ENCODE results near the gene VPS29. TPM values are rescaled to one million over a fixed set of nuclear protein-coding genes. Genes with fewer than 3 reads are reported as not detected.
"Not testable (repeated sequence)": the region's sequence is repeated elsewhere in the genome, so short reads cannot be mapped to it uniquely, and the experiment has no call there.

VPS29 gene
- total RNA-seq, 1 donor from 2014 or later = 102 TPM

- no peak for DNase-seq (ENCODE audit: extremely low read depth, low read depth, low spot score)
Measured at GRCh38 chr12:110528277-110528839, 26.4 kb upstream of the VPS29 start.

GRCh38 chr12:110520876-110521712, 19.2 kb upstream of the VPS29 start:
- DNase-seq (ENCODE audit: extremely low read depth, low read depth, low spot score) = not testable (repeated sequence)

DNA sequence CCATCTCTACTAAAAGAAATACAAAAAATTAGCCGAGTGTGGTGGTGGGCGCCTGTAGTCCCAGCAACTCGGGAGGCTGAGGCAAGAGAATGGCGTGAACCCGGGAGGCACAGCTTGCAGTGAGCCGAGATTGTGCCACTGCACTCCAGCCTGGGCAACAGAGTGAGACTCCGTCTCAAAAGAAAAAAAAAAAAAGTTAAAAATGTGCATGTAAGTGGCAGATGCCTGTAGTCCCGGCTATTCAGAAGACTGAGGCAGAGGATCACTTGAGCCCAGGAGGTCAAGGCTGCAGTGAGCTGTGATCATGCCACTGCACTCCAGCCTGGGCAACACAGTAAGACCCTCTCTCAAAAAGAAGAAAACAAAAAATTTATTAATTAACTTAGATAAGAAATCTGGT, 16.1 kb upstream of the VPS29 start:
- not testable (repeated sequence) for DNase-seq (ENCODE audit: extremely low read depth, low read depth, low spot score)

GRCh38 chr12:110516995-110517394, 15.1 kb upstream of the VPS29 start:
- no peak for DNase-seq (ENCODE audit: extremely low read depth, low read depth, low spot score)

GRCh38 chr12:110514363-110514762, 12.5 kb upstream of the VPS29 start:
- DNase-seq (ENCODE audit: extremely low read depth, low read depth, low spot score) = no peak

- no peak for DNase-seq (ENCODE audit: extremely low read depth, low read depth, low spot score)
Measured at GRCh38 chr12:110513842-110514241, 11.9 kb upstream of the VPS29 start.

DNA sequence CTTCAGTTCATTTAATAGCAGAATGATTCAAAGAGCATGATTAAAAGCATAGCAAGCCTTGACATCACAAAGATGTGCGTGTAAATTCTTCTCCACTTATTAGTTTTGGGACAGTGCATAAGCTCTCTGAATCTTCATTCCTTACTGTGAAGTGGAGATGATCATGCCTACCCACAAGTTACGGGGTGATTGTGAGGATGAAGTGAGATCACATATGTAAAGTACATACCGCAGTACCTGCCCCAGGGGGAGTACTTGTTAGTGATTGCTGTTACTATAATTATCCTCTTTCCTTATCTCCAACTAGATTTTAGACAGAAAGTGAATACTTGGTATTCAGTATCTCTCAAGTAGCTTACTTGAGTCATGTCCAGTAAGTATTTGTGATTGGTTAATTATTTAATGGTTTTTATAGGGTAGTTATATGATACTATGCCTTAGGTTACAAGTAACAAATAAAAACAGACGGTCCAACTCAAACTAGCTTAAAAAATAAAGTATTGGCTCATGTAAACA, 6.2 kb upstream of the VPS29 start:
- no peak for DNase-seq (ENCODE audit: extremely low read depth, low read depth, low spot score)

GRCh38 chr12:110505332-110505731, 3.4 kb upstream of the VPS29 start:
- no peak for DNase-seq (ENCODE audit: extremely low read depth, low read depth, low spot score)

- no peak for DNase-seq (ENCODE audit: extremely low read depth, low read depth, low spot score)
Measured at GRCh38 chr12:110503432-110503831, 1.5 kb upstream of the VPS29 start.

DNA sequence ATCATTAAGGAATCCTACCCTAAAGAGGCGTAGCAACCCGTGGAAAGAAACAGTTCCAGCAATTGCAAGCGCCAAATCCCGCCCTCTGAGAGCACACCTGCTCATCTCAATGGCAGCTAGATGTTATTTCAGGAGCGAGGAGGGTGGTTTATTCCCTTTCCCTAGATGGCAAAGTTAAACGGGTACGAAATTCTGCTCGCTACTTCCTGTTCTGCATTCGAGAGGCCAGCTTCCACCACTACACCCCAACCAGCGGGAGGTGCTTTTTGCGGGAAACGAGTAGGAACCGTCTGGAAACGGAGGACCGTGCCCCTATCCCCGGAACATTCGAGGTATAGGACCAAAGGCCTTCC, 536 bp downstream of the VPS29 start:
- DNase-seq (ENCODE audit: extremely low read depth, low read depth, low spot score) = no peak

- DNase-seq (ENCODE audit: extremely low read depth, low read depth, low spot score) = no peak
Measured at GRCh38 chr12:110498984-110499706, 2.8 kb downstream of the VPS29 start.

DNA sequence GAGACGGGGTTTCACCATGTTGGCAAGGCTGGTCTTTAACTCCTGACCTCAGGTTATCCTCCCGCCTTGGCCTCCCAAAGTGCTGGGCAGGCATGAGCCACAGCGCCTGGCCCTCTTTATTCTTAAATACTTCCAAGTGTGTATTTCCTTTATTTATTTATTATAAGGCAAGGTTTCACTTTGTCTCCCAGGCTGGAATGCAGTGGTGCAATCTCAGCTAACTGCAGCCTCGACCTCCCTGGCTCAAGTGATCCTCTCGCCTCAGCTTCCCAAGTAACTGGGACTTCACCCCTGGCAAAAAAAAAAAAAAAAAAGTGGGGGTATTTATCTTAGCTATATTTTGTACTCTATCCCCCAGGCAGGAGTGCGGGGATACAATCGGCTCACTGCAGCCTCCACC, 26.5 kb downstream of the VPS29 start:
- no peak for DNase-seq (ENCODE audit: extremely low read depth, low read depth, low spot score)

DNA sequence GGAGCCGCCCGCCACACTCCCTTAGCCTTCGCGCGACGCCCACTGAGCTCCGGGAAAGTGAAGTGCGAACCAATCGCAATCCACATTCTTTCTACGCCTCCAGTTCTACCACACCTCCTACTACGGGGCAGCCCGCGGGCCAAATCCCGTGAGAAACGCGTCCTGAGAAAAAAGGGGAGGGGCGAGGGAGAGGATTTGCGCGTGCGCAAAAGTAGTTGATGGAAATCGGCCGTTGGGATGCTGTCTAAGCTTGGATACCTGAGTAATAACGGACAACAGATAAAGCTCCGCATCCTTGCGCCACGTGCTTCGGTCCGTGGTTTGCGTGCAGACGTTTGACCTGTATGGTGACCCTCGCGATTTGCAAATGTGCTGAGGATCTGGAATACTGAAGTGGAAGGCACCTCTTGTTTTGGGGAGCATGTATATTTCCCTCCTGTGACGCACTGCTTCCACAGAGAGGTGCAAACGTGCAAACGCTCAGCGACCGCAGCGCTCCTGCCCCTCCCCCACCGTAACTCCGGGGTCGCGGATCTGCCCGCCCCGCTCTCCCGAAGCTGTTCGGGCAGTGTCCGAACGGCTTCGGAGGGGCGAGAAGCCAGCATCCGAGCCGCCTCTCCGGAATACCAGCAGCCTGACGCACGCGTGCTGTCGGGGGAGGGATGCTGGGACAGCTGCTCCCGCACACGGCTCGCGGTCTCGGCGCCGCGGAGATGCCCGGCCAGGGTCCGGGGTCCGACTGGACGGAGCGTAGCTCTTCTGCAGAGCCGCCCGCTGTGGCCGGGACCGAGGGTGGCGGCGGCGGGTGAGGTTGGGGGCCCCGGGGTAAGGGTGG, 33.5 kb downstream of the VPS29 start, which contains the start of the genes FAM216A and GPN3:
Gene FAM216A, plus strand, starts transcription at position 632 of the 835 bp plus-strand sequence. Its CDS starts 31 bp downstream, at position 663.
Gene GPN3, minus strand, starts transcription at position 44 of the 835 bp plus-strand sequence. CDS start 54 bp downstream, outside the sequence.
- peak; percentile 90 for DNase-seq (ENCODE audit: extremely low read depth, low read depth, low spot score)

DNA sequence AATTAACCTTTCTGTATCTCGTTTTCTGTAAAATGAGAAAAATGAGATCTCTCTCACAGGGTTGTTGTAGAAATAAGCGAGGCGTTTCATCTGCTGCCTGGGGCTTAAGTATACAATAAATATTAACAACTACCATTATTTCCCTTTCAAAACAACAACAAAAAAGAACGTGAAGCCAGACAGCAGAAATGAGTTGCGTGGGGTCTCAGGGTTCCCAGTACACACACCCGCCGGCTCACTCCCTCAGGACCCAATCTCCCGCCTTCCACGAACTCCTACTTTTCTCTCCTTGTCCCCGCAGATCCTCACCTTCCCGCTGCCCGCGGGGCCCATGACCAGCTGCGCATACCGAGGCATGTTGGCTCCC, 34.1 kb downstream of the VPS29 start:
- no peak for DNase-seq (ENCODE audit: extremely low read depth, low read depth, low spot score)

- DNase-seq (ENCODE audit: extremely low read depth, low read depth, low spot score) = no peak
Measured at GRCh38 chr12:110466791-110467190, 35.1 kb downstream of the VPS29 start.

DNA sequence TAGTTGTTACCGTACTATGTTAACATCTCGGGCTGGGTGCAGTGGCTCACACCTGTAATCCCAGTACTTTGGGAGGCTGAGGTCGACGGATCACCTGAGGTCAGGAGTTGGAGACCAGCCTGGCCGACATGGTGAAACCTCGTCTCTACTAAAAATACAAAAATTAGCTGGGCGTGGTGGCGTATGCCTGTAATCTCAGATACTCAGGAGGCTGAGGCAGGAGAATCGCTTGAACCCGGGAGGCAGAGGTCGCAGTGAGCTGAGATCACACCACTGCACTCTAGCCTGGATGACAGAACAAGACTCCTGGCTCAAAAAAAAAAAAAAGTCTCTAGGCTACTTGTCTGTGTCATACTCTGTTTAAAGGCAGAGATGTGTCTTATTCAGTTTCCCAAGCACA, 36.1 kb downstream of the VPS29 start:
- not testable (repeated sequence) for DNase-seq (ENCODE audit: extremely low read depth, low read depth, low spot score)

GRCh38 chr12:110465024-110465423, 36.9 kb downstream of the VPS29 start:
- no peak for DNase-seq (ENCODE audit: extremely low read depth, low read depth, low spot score)

DNA sequence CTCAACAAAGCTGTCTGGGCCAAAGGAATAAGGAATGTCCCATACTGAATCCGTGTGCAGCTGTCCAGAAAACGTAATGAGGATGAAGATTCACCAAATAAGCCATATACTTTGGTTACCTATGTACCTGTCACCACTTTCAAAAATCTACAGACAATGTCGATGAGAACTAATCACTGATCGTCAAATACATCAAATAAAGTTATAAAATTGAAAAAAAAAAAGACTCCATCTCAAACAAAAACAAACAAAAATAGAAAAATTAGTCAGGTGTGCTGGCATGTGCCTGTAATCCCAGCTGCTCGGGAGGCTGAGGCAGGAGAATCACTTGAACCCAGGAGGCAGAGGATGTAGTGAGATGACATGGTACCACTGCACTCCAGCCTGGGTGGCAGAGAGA, 40.7 kb downstream of the VPS29 start:
- DNase-seq (ENCODE audit: extremely low read depth, low read depth, low spot score) = not testable (repeated sequence)

DNA sequence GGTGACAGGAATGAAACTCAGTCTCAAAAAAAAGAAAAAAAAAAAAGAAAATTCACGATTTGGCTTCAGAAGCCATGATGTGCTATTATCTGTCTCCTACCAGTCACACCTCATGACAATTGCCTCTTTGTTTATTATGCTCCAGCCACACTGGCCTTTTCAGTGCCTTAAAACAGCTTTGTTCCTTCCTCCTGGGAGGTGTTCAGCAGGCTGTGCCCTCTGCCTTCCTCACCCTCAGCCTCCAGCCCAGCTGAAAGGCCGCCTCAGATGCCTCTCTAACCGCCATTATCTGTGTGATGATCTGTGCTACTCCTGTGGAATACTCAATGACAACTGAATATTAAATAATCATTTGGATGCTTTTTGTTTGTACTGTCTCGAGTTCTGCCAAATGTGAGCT, 43.2 kb downstream of the VPS29 start:
- no peak for DNase-seq (ENCODE audit: extremely low read depth, low read depth, low spot score)

- DNase-seq (ENCODE audit: extremely low read depth, low read depth, low spot score) = no peak
Measured at GRCh38 chr12:110453569-110454296, 48.2 kb downstream of the VPS29 start.
